HepG2 (cell line): ENCODE results near the gene SH2D3C. TPM values are rescaled to one million over a fixed set of nuclear protein-coding genes. Genes with fewer than 3 reads are reported as not detected.

ENCODE experiments used
- GABPB1 ChIP-seq: IDR thresholded peaks from 2 replicates; pipeline ENCODE4 v1.6.1; 2016; ENCODE audit warnings: mild to moderate bottlenecking, missing genetic modification reagents, moderate library complexity, missing compliant biosample characterization
- KAT8 ChIP-seq: IDR thresholded peaks from 2 replicates; pipeline ENCODE4 v1.6.1; 2016; ENCODE audit warnings: missing genetic modification reagents, missing compliant biosample characterization
- LCORL ChIP-seq, 2 experiments: fragments of 450-650 bp in 1 of 2; sonication (generic) in 1 of 2; formaldehyde crosslinking in 1 of 2; IDR thresholded peaks; 2 replicates each; pipeline versions ENCODE4 v1.5.0 to v1.6.1; 2017 to 2020; ENCODE audit warnings: antibody characterized with exemption in 1 of 2, missing genetic modification reagents in 1 of 2
- PHF21A ChIP-seq: sonication (generic); formaldehyde crosslinking; IDR thresholded peaks from 2 replicates; pipeline ENCODE4 v1.5.0; 2020; ENCODE audit warnings: mild to moderate bottlenecking, missing genetic modification reagents
- ZBTB38 ChIP-seq: sonication (generic); formaldehyde crosslinking; IDR thresholded peaks from 2 replicates; pipeline ENCODE4 v1.5.1; 2020; ENCODE audit warnings: mild to moderate bottlenecking, missing genetic modification reagents
- ZNF24 ChIP-seq: fragments of 450-650 bp; IDR thresholded peaks from 2 replicates; pipeline ENCODE4 v1.6.1; 2017; ENCODE audit warnings: antibody characterized with exemption, mild to moderate bottlenecking
- ZNF263 ChIP-seq: sonication (generic); formaldehyde crosslinking; IDR thresholded peaks from 2 replicates; pipeline ENCODE4 v1.4.0; 2020; ENCODE audit warnings: missing genetic modification reagents
- polyA plus RNA-seq, 8 experiments: library from polyadenylated mRNA; depleted of rRNA in 3 of 8; stranded (reverse) in 7 of 8; unstranded in 1 of 8; fragments of >200 nt; fragmentation: Illumina TruSeq in 4 of 8; extraction: Trizol in 4 of 8; gene quantifications; 2 replicates each; pipeline versions ENCODE4 v1.2.1 to v1.2.3, GENCODE V29; 2011 to 2016; ENCODE audit warnings: low read depth in 4 of 8, missing spikeins in 1 of 8, mixed read lengths in 1 of 8; ENCODE audit not compliant: insufficient read depth in 1 of 8
- total RNA-seq, 5 experiments: library from RNA; depleted of rRNA; stranded (reverse); fragments of >200 nt; fragmentation: Illumina TruSeq; extraction: Trizol; gene quantifications; 2 replicates each; pipeline ENCODE4 v1.2.3, GENCODE V29; 2016; ENCODE audit warnings: low read depth in 1 of 5
- TF ChIP-seq, protein P1 (sequence below): sonication (generic); formaldehyde crosslinking; IDR thresholded peaks from 2 replicates; pipeline ENCODE4 v1.4.0; 2020; ENCODE audit warnings: missing genetic modification reagents, mild to moderate bottlenecking, borderline replicate concordance
- TF ChIP-seq, protein P2 (sequence below): sonication (generic); formaldehyde crosslinking; IDR thresholded peaks from 2 replicates; pipeline ENCODE4 v1.4.0; 2020; ENCODE audit warnings: missing genetic modification reagents
- TF ChIP-seq, protein P3 (sequence below): sonication (generic); formaldehyde crosslinking; IDR thresholded peaks from 2 replicates; pipeline ENCODE4 v1.5.0; 2020; ENCODE audit warnings: mild to moderate bottlenecking, low read depth, missing genetic modification reagents, borderline replicate concordance
- TF ChIP-seq, protein P4 (sequence below), 2 experiments: fragments of 450-650 bp in 1 of 2; sonication (generic) in 1 of 2; formaldehyde crosslinking in 1 of 2; IDR thresholded peaks; 2 replicates each; pipeline versions ENCODE4 v1.6.1 to v1.8.0; 2016 to 2022; ENCODE audit warnings: antibody characterized with exemption in 1 of 2, mild to moderate bottlenecking in 1 of 2, missing genetic modification reagents in 1 of 2
- TF ChIP-seq, protein P5 (sequence below): IDR thresholded peaks from 2 replicates; pipeline ENCODE4 v1.6.1; 2018; ENCODE audit warnings: missing genetic modification reagents

SH2D3C gene
- total and polyA plus RNA-seq, 2 of the 13 experiments (the other 11 are each of a cell fraction or from before 2014, with no cell fraction given), result not detected

GRCh38 chr9:127785933-127786772 is 7.7 kb upstream of the SH2D3C start, which contains the start of gene CDK9 (continued):
- TF ChIP-seq, protein P1, sequence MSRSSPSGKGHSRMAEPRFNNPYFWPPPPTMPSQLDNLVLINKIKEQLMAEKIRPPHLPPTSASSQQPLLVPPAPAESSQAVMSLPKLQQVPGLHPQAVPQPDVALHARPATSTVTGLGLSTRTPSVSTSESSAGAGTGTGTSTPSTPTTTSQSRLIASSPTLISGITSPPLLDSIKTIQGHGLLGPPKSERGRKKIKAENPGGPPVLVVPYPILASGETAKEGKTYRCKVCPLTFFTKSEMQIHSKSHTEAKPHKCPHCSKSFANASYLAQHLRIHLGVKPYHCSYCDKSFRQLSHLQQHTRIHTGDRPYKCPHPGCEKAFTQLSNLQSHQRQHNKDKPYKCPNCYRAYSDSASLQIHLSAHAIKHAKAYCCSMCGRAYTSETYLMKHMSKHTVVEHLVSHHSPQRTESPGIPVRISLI (CRISPR knock-in tag), result no peak
- TF ChIP-seq GABPB1 (CRISPR knock-in tag) (peak; percentile 92), PHF21A (CRISPR knock-in tag) (peak; percentile 47; the same call in 1 of the 2 replicates), LCORL (IDR thresholded peaks at IDR 0.05) (no peak), LCORL (CRISPR knock-in tag; IDR thresholded peaks at IDR 0.05) (no peak; the same call in 1 of the 2 replicates), ZNF263 (CRISPR knock-in tag) (peak; percentile 68), ZBTB38 (CRISPR knock-in tag) (0 out of 2 replicates have a peak, but pooled peaks have one; percentile 31), KAT8 (CRISPR knock-in tag) (0 out of 2 replicates have a peak, but pooled peaks have one; percentile 38), ZNF24 (no peak)
- TF ChIP-seq, protein P2, sequence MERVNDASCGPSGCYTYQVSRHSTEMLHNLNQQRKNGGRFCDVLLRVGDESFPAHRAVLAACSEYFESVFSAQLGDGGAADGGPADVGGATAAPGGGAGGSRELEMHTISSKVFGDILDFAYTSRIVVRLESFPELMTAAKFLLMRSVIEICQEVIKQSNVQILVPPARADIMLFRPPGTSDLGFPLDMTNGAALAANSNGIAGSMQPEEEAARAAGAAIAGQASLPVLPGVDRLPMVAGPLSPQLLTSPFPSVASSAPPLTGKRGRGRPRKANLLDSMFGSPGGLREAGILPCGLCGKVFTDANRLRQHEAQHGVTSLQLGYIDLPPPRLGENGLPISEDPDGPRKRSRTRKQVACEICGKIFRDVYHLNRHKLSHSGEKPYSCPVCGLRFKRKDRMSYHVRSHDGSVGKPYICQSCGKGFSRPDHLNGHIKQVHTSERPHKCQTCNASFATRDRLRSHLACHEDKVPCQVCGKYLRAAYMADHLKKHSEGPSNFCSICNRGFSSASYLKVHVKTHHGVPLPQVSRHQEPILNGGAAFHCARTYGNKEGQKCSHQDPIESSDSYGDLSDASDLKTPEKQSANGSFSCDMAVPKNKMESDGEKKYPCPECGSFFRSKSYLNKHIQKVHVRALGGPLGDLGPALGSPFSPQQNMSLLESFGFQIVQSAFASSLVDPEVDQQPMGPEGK (CRISPR knock-in tag), result peak; percentile 80
- TF ChIP-seq, protein P3, sequence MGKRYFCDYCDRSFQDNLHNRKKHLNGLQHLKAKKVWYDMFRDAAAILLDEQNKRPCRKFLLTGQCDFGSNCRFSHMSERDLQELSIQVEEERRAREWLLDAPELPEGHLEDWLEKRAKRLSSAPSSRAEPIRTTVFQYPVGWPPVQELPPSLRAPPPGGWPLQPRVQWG (CRISPR knock-in tag), result no peak
- TF ChIP-seq, protein P4, sequence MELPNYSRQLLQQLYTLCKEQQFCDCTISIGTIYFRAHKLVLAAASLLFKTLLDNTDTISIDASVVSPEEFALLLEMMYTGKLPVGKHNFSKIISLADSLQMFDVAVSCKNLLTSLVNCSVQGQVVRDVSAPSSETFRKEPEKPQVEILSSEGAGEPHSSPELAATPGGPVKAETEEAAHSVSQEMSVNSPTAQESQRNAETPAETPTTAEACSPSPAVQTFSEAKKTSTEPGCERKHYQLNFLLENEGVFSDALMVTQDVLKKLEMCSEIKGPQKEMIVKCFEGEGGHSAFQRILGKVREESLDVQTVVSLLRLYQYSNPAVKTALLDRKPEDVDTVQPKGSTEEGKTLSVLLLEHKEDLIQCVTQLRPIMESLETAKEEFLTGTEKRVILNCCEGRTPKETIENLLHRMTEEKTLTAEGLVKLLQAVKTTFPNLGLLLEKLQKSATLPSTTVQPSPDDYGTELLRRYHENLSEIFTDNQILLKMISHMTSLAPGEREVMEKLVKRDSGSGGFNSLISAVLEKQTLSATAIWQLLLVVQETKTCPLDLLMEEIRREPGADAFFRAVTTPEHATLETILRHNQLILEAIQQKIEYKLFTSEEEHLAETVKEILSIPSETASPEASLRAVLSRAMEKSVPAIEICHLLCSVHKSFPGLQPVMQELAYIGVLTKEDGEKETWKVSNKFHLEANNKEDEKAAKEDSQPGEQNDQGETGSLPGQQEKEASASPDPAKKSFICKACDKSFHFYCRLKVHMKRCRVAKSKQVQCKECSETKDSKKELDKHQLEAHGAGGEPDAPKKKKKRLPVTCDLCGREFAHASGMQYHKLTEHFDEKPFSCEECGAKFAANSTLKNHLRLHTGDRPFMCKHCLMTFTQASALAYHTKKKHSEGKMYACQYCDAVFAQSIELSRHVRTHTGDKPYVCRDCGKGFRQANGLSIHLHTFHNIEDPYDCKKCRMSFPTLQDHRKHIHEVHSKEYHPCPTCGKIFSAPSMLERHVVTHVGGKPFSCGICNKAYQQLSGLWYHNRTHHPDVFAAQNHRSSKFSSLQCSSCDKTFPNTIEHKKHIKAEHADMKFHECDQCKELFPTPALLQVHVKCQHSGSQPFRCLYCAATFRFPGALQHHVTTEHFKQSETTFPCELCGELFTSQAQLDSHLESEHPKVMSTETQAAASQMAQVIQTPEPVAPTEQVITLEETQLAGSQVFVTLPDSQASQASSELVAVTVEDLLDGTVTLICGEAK (IDR thresholded peaks at IDR 0.05), result no peak
- TF ChIP-seq, protein P4 (CRISPR knock-in tag; IDR thresholded peaks at IDR 0.05), result 0 out of 2 replicates have a peak, but pooled peaks have one; percentile 13
- TF ChIP-seq, protein P5, sequence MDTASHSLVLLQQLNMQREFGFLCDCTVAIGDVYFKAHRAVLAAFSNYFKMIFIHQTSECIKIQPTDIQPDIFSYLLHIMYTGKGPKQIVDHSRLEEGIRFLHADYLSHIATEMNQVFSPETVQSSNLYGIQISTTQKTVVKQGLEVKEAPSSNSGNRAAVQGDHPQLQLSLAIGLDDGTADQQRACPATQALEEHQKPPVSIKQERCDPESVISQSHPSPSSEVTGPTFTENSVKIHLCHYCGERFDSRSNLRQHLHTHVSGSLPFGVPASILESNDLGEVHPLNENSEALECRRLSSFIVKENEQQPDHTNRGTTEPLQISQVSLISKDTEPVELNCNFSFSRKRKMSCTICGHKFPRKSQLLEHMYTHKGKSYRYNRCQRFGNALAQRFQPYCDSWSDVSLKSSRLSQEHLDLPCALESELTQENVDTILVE (CRISPR knock-in tag), result peak; percentile 49; the same call in 1 of the 2 replicates
